Pons (tissue), 1 donor: ENCODE measurements around the gene P2RY13.

Experiments used
- DNase-seq: peaks from one replicate; pipeline ENCODE4 v3.0.0-alpha.2; 2016; ENCODE audit warnings: low spot score

Gene P2RY13

GRCh38 chr3:151320131-151320530 is 9.2 kb downstream of the P2RY13 start:
- DNase-seq, result no peak

GRCh38 chr3:151319628-151320027 is 9.7 kb downstream of the P2RY13 start:
- DNase-seq, result no peak

GRCh38 chr3:151318991-151319390 is 10.4 kb downstream of the P2RY13 start:
- no peak for DNase-seq

GRCh38 chr3:151318313-151318712 is 11.0 kb downstream of the P2RY13 start:
- DNase-seq, result no peak

- DNase-seq, result no peak
Observed at GRCh38 chr3:151316267-151316991, 12.9 kb downstream of the P2RY13 start, which contains the start of gene GPR87. GPR87 (minus strand) TSS chr3:151316820; CDS start chr3:151300100, 16,720 bp downstream.

- no peak for DNase-seq
Observed at GRCh38 chr3:151315846-151316245, 13.5 kb downstream of the P2RY13 start.

GRCh38 chr3:151315136-151315535 is 14.2 kb downstream of the P2RY13 start:
- DNase-seq, result no peak

- DNase-seq, result no peak
Observed at GRCh38 chr3:151314593-151314992, 14.8 kb downstream of the P2RY13 start.

- DNase-seq, result no peak
Observed at GRCh38 chr3:151314137-151314536, 15.2 kb downstream of the P2RY13 start.

- DNase-seq, result no peak
Observed at GRCh38 chr3:151312972-151313371, 16.4 kb downstream of the P2RY13 start.

- no peak for DNase-seq
Observed at GRCh38 chr3:151309566-151309965, 19.8 kb downstream of the P2RY13 start.

- DNase-seq, result no peak
Observed at GRCh38 chr3:151307583-151308488, 21.5 kb downstream of the P2RY13 start.

GRCh38 chr3:151307131-151307530 is 22.2 kb downstream of the P2RY13 start:
- DNase-seq, result no peak

GRCh38 chr3:151306168-151306810 is 23.1 kb downstream of the P2RY13 start:
- no peak for DNase-seq

- no peak for DNase-seq
Observed at GRCh38 chr3:151305775-151306151, 23.6 kb downstream of the P2RY13 start.

- no peak for DNase-seq
Observed at GRCh38 chr3:151305060-151305774, 24.1 kb downstream of the P2RY13 start.

GRCh38 chr3:151303751-151304150 is 25.6 kb downstream of the P2RY13 start:
- DNase-seq, result no peak

- no peak for DNase-seq
Observed at GRCh38 chr3:151301787-151302186, 27.6 kb downstream of the P2RY13 start.

- DNase-seq, result no peak
Observed at GRCh38 chr3:151300539-151300938, 28.8 kb downstream of the P2RY13 start.

GRCh38 chr3:151299006-151299405 is 30.3 kb downstream of the P2RY13 start:
- DNase-seq, result no peak

- DNase-seq, result no peak
Observed at GRCh38 chr3:151297429-151297828, 31.9 kb downstream of the P2RY13 start.

- no peak for DNase-seq
Observed at GRCh38 chr3:151296226-151296625, 33.1 kb downstream of the P2RY13 start.
